ENCODE data around the gene HCRTR1.

HCRTR1 gene

GRCh38 chr1:31595836-31596736, 21.4 kb upstream of the HCRTR1 start:
- no peak for DNase-seq (ENCODE audit: low read depth)
- H3K4me3 ChIP-seq (replicated peaks; ENCODE audit: low read depth, low read length): no peak overlapping the region
- no peak for TF ChIP-seq CTCF (IDR thresholded peaks at IDR 0.05; ENCODE audit: low read length, missing control alignments)

- DNase-seq (ENCODE audit: low read depth): no peak
- no peak for TF ChIP-seq CTCF (IDR thresholded peaks at IDR 0.05; ENCODE audit: low read length, missing control alignments)
- no peak overlapping the region for H3K4me3 ChIP-seq (replicated peaks; ENCODE audit: low read depth, low read length)
These were observed 20.8 kb upstream of the HCRTR1 start for GRCh38 chr1:31596737-31597097.

- DNase-seq (ENCODE audit: low read depth): no peak
- TF ChIP-seq CTCF (IDR thresholded peaks at IDR 0.05; ENCODE audit: low read length, missing control alignments): no peak
- no peak overlapping the region for H3K4me3 ChIP-seq (replicated peaks; ENCODE audit: low read depth, low read length)
These were observed 18.5 kb upstream of the HCRTR1 start for GRCh38 chr1:31598980-31599379.

GRCh38 chr1:31600641-31601040, 16.8 kb upstream of the HCRTR1 start:
- no peak for DNase-seq (ENCODE audit: low read depth)
- H3K4me3 ChIP-seq (replicated peaks; ENCODE audit: low read depth, low read length): no peak overlapping the region
- no peak for TF ChIP-seq CTCF (IDR thresholded peaks at IDR 0.05; ENCODE audit: low read length, missing control alignments)

GRCh38 chr1:31602081-31602480, 15.4 kb upstream of the HCRTR1 start:
- no peak overlapping the region for H3K4me3 ChIP-seq (replicated peaks; ENCODE audit: low read depth, low read length)
- no peak for DNase-seq (ENCODE audit: low read depth)
- no peak for TF ChIP-seq CTCF (IDR thresholded peaks at IDR 0.05; ENCODE audit: low read length, missing control alignments)

GRCh38 chr1:31605908-31606427, 11.5 kb upstream of the HCRTR1 start:
- no peak for TF ChIP-seq CTCF (IDR thresholded peaks at IDR 0.05; ENCODE audit: low read length, missing control alignments)
- DNase-seq (ENCODE audit: low read depth): peak; percentile 55
- no peak overlapping the region for H3K4me3 ChIP-seq (replicated peaks; ENCODE audit: low read depth, low read length)

GRCh38 chr1:31607360-31607759, 10.1 kb upstream of the HCRTR1 start:
- DNase-seq (ENCODE audit: low read depth): no peak
- no peak overlapping the region for H3K4me3 ChIP-seq (replicated peaks; ENCODE audit: low read depth, low read length)
- TF ChIP-seq CTCF (IDR thresholded peaks at IDR 0.05; ENCODE audit: low read length, missing control alignments): no peak

All from fibroblast of pulmonary artery (primary cell).